Astrocyte of the spinal cord (primary cell): ENCODE data around the gene ZNF566.

ENCODE experiments used
- DNase-seq: peaks from one replicate; pipeline ENCODE4 v3.0.0; 2011; ENCODE audit warnings: low read depth, low spot score
- H3K4me3 ChIP-seq: 2 replicates; pipeline ENCODE4 v1.5.1; 2011; ENCODE audit warnings: low read depth, mild to moderate bottlenecking, low read length, moderate library complexity
- CTCF ChIP-seq: IDR thresholded peaks from 2 replicates; pipeline ENCODE4 v1.5.1; 2012; ENCODE audit warnings: low read depth, mild to moderate bottlenecking, low read length, inconsistent platforms
- in situ Hi-C: cut with HindIII; loops from 2 replicates; pipeline ENCODE4 v1.10.0; 2017; ENCODE audit warnings: low sequenced_read_pairs

ZNF566 gene

GRCh38 chr19:36401475-36401874, 87.9 kb downstream of the ZNF566 start:
- no peak for DNase-seq
- H3K4me3 ChIP-seq, result no peak overlapping the region
- TF ChIP-seq CTCF, result no peak
- in situ Hi-C loops, result no loop called here

DNA sequence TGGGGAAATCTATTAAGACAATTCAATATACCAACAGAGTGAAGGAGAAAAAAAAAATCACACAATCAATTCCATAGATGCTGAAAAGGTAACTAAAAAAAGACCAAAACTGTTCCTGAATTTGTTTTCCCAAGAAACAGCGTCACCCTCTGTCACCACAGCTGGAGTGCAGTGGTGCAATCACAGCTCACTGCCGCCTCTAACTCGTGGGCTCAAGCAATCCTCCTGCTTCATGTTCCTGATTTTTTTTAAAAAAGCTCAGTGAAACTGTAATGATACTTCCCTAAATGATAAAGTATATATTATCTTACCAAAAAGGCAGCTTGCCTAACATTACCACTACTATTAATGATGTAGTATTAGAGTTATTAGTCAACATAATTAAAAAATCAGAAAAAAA, 90.8 kb downstream of the ZNF566 start:
- no peak overlapping the region for H3K4me3 ChIP-seq
- in situ Hi-C loops, result no loop called here
- no peak for TF ChIP-seq CTCF
- DNase-seq, result no peak
